ENCODE data around the gene PLXNB3.

PLXNB3 gene

GRCh38 chrX:153750127-153750774 is 13.8 kb upstream of the PLXNB3 start:
- no peak for TF ChIP-seq CTCF (IDR thresholded peaks at IDR 0.05; ENCODE audit: low read depth, low read length)
- no peak overlapping the region for H3K4me3 ChIP-seq (ENCODE audit: low read depth, low read length)

GRCh38 chrX:153755136-153755535 is 8.9 kb upstream of the PLXNB3 start:
- H3K4me3 ChIP-seq (ENCODE audit: low read depth, low read length) = no peak overlapping the region
- no peak for TF ChIP-seq CTCF (IDR thresholded peaks at IDR 0.05; ENCODE audit: low read depth, low read length)

- no peak for TF ChIP-seq CTCF (IDR thresholded peaks at IDR 0.05; ENCODE audit: low read depth, low read length)
- no peak overlapping the region for H3K4me3 ChIP-seq (ENCODE audit: low read depth, low read length)
Measured at GRCh38 chrX:153761863-153762262, 2.2 kb upstream of the PLXNB3 start.

GRCh38 chrX:153762626-153763173 is 1.3 kb upstream of the PLXNB3 start:
- TF ChIP-seq CTCF (IDR thresholded peaks at IDR 0.05; ENCODE audit: low read depth, low read length) = no peak
- no peak overlapping the region for H3K4me3 ChIP-seq (ENCODE audit: low read depth, low read length)

GRCh38 chrX:153763298-153763932 is 634 bp upstream of the PLXNB3 start:
- no peak overlapping the region for H3K4me3 ChIP-seq (ENCODE audit: low read depth, low read length)
- no peak for TF ChIP-seq CTCF (IDR thresholded peaks at IDR 0.05; ENCODE audit: low read depth, low read length)

- H3K4me3 ChIP-seq (ENCODE audit: low read depth, low read length) = no peak overlapping the region
- no peak for TF ChIP-seq CTCF (IDR thresholded peaks at IDR 0.05; ENCODE audit: low read depth, low read length)
Measured at GRCh38 chrX:153764786-153765137, 713 bp downstream of the PLXNB3 start.
